Stimulated activated CD4-positive, alpha-beta T cell treated with anti-CD3 and anti-CD28 coated beads, Interleukin-1b, Interleukin-23, amount 100 ng/mL, for 1 hour (primary cell): ENCODE data around the gene GAP43.

Source experiments
- DNase-seq, 2 donors: peaks; one replicate each; pipeline ENCODE4 v3.0.0-alpha.2; 2020; ENCODE audit warnings: low read depth in 2 of 2

Gene GAP43

GRCh38 chr3:115627180-115628074 lies 4.1 kb downstream of the GAP43 start:
- DNase-seq = no peak

GRCh38 chr3:115628075-115628412 lies 4.7 kb downstream of the GAP43 start:
- no peak for DNase-seq

GRCh38 chr3:115630850-115631249 lies 7.5 kb downstream of the GAP43 start:
- DNase-seq = no peak

GRCh38 chr3:115632026-115632425 lies 8.7 kb downstream of the GAP43 start:
- DNase-seq = no peak

GRCh38 chr3:115633467-115633866 lies 10.2 kb downstream of the GAP43 start:
- no peak for DNase-seq

- DNase-seq = no peak
Measured at GRCh38 chr3:115634052-115634451, 10.7 kb downstream of the GAP43 start.

GRCh38 chr3:115635406-115635805 lies 12.1 kb downstream of the GAP43 start:
- DNase-seq = no peak

- no peak for DNase-seq
Measured at GRCh38 chr3:115638241-115638640, 14.9 kb downstream of the GAP43 start.

- no peak for DNase-seq
Measured at GRCh38 chr3:115638991-115639390, 15.7 kb downstream of the GAP43 start.

- no peak for DNase-seq
Measured at GRCh38 chr3:115644391-115644790, 21.1 kb downstream of the GAP43 start.

GRCh38 chr3:115646027-115646690 lies 22.8 kb downstream of the GAP43 start:
- DNase-seq = no peak

GRCh38 chr3:115648559-115648958 lies 25.2 kb downstream of the GAP43 start:
- DNase-seq = no peak

- DNase-seq = no peak
Measured at GRCh38 chr3:115651087-115651486, 27.8 kb downstream of the GAP43 start.

GRCh38 chr3:115651599-115651998 lies 28.3 kb downstream of the GAP43 start:
- DNase-seq = no peak

GRCh38 chr3:115652738-115653137 lies 29.4 kb downstream of the GAP43 start:
- no peak for DNase-seq

GRCh38 chr3:115655761-115656282 lies 32.5 kb downstream of the GAP43 start:
- no peak for DNase-seq

GRCh38 chr3:115657168-115657567 lies 33.9 kb downstream of the GAP43 start:
- DNase-seq = no peak

- no peak for DNase-seq
Measured at GRCh38 chr3:115658032-115658336, 34.7 kb downstream of the GAP43 start.

- DNase-seq = peak; percentile 20 to 32
Measured at GRCh38 chr3:115658337-115659181, 35.2 kb downstream of the GAP43 start.

GRCh38 chr3:115659253-115660220 lies 36.2 kb downstream of the GAP43 start:
- no peak for DNase-seq
